ENCODE results near the gene ENKD1.

GRCh38 chr16:67663151-67663876, 3.2 kb downstream of the ENKD1 start:
- no peak for TF ChIP-seq CTCF (IDR thresholded peaks at IDR 0.05)
- TF ChIP-seq POLR2A (IDR thresholded peaks at IDR 0.05), result no peak
